Fibroblast of the aortic adventitia (primary cell): Measurements from ENCODE around the gene KRTAP5-3. TPM values are rescaled to one million over a fixed set of nuclear protein-coding genes. Genes with fewer than 3 reads are reported as not detected.

Source experiments
- DNase-seq: peaks from one replicate; pipeline ENCODE4 v3.0.0-alpha.2; 2010; ENCODE audit warnings: low read depth
- H3K4me3 ChIP-seq: 2 replicates; pipeline ENCODE4 v1.5.1; 2011; ENCODE audit warnings: low read depth, mild to moderate bottlenecking, control low read depth, low read length, moderate library complexity
- total RNA-seq: library from RNA; depleted of rRNA; stranded (reverse); fragments of >200 nt; gene quantifications from 2 replicates; pipeline ENCODE4 v1.2.3, GENCODE V29; 2012; ENCODE audit warnings: low replicate concordance
- TF ChIP-seq, protein P1 (sequence below): IDR thresholded peaks from 2 replicates; pipeline ENCODE4 v1.5.1; 2011; ENCODE audit warnings: mild to moderate bottlenecking, low read length, control low read depth, inconsistent platforms; ENCODE audit not compliant: insufficient read depth

Gene KRTAP5-3, protein sequence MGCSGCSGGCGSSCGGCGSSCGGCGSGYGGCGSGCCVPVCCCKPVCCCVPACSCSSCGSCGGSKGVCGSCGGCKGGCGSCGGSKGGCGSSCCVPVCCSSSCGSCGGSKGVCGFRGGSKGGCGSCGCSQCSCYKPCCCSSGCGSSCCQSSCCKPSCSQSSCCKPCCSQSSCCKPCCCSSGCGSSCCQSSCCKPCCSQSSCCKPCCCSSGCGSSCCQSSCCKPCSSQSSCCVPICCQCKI
- total RNA-seq: not detected in 2 replicates

DNA sequence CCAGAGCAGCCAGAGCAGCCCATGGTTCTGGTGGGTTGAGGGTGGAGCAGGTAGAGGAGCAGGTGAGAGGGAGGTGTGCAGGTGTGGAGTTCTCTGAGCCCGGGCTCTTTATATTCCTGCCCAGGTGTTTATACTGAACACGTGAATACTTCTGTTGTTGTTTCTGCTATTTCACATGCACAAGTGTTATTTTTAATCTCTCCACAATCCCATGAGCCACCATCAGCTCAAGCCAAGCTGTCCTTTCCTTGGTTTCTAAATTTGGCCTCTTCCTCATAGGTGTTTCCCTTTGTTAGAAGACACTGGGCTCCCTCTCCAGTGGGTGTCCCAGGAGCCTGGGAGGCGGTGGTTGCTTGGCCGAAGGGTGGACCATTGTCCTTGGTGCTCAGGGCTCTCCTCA is at the start of gene KRTAP5-3:
KRTAP5-3 (minus strand) TSS at position 101 of the 400 bp plus-strand sequence; CDS start at position 23, 78 bp downstream.
- H3K4me3 ChIP-seq: no peak within 1 kb of the TSS
- no peak for DNase-seq
- TF ChIP-seq, protein P1, sequence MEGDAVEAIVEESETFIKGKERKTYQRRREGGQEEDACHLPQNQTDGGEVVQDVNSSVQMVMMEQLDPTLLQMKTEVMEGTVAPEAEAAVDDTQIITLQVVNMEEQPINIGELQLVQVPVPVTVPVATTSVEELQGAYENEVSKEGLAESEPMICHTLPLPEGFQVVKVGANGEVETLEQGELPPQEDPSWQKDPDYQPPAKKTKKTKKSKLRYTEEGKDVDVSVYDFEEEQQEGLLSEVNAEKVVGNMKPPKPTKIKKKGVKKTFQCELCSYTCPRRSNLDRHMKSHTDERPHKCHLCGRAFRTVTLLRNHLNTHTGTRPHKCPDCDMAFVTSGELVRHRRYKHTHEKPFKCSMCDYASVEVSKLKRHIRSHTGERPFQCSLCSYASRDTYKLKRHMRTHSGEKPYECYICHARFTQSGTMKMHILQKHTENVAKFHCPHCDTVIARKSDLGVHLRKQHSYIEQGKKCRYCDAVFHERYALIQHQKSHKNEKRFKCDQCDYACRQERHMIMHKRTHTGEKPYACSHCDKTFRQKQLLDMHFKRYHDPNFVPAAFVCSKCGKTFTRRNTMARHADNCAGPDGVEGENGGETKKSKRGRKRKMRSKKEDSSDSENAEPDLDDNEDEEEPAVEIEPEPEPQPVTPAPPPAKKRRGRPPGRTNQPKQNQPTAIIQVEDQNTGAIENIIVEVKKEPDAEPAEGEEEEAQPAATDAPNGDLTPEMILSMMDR: no peak

DNA sequence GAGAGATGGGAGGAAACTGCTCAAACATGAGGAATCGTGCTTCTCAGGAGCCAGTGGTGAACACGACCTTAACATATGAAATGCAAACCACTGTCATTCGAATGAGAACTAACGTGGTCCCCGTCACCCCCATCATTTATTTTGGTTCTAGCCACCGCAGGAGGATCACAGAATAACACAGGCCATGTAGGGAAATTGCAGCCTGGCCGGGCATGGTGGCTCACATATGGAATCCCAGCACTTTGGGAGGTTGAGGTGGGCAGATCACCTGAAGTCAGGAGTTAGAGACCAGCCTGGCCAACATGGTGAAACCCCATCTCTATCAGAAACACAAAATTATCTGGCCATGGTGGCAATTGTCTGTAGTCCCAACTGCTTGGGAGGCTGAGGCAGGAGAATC is 48.4 kb upstream of the KRTAP5-3 start:
- TF ChIP-seq, protein P1: no peak
- no peak overlapping the region for H3K4me3 ChIP-seq
- no peak for DNase-seq

DNA sequence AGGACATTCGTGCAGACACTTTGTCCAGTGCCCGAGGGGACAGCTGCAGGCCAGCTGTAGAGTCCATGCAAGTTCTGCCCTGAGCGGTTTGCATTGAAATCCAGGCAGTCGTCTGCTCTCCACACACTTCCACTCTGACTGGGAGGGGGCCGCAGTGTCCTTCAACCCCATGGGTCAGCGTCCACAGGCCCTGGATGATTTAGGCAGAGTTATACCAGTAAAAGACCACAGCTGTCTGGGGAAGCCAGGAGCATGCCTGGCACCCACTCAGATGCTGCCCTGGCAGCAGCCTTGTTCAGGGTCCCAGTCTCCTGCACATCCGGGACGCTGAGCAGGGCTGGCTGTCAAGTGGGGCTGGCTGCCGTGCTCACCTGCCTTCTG is 47.8 kb upstream of the KRTAP5-3 start:
- no peak for DNase-seq
- no peak overlapping the region for H3K4me3 ChIP-seq
- TF ChIP-seq, protein P1: no peak

DNA sequence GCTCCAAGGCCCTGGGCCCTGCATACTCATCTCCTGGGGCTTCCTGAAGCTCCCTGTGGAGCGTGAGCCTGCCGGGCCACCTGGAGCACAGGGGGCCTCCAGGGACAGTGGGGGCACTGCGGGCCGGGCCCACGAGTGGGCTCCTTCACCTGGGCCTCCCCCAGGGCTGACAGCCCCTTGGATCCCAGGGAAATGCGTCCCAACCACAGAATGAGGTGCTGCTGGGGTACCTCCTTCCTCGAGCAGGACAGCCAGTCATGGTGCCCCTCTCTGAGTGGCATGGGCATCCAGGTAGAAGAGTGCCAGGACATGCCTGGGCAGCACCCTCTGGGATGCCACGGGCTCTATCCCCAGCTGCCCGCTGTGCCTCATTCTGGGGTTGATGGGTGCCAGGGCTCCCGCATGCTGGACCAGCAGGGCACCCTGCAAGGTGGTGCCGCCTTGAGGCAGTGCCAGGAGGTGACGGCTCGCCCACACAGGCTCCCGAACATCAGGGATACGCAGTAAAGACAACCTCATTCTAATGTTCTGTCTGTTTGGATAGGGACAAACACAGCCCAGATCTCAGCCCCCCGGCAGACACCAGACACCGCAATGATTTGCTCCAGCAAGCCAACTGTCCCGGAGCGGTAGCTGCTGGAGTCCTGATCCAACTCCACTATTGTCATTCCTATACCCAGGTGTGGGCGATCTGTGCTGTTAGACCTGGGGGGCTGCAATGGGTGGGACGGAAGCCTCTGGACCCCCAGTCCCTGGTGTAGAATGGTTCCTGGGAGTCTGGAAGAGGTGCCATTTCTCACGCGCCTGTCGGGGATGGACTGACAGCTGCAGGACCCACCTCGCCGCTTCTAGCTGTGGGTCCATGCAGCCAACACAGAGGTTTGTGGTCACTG is 47.2 kb upstream of the KRTAP5-3 start:
- TF ChIP-seq, protein P1: no peak
- DNase-seq: no peak
- no peak overlapping the region for H3K4me3 ChIP-seq

DNA sequence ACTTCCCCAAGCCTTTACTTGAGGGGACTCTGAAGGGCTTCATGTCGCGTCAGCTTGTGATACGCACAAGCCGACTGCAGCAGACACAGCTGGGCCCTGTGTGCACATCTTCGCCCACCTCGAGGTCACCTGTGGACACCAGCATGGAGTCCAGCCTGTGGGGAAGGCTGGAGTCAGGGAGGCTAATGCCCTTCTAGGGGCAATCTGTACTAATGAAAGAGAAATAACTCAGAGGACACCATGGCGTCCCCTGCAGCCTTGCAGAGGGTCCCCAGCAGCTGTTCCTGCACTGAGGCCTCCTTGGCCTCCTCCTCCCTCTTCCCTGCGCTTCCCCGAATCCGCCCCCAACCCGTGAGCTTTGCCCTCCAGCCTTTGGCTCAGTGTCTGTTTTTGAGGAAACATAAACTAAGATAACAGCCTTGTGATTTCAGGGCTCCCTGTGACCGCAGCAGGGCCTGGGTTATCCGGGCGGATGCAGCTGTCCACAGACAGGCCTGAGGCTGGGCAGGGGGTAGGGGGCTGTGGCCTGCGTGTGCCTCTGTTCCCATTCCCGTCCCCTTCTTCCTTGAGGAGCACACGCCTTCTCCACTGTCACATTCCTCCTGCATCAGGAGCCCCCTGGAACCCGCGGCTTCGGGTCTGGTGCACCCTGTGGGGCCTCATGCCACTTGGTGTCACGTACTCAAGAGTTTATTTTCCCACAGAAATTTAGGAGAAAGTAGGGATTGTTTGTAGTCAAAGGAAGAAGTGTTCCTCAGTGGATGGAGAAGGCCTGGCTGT is 46.3 kb upstream of the KRTAP5-3 start:
- TF ChIP-seq, protein P1: no peak
- H3K4me3 ChIP-seq: no peak overlapping the region
- no peak for DNase-seq

DNA sequence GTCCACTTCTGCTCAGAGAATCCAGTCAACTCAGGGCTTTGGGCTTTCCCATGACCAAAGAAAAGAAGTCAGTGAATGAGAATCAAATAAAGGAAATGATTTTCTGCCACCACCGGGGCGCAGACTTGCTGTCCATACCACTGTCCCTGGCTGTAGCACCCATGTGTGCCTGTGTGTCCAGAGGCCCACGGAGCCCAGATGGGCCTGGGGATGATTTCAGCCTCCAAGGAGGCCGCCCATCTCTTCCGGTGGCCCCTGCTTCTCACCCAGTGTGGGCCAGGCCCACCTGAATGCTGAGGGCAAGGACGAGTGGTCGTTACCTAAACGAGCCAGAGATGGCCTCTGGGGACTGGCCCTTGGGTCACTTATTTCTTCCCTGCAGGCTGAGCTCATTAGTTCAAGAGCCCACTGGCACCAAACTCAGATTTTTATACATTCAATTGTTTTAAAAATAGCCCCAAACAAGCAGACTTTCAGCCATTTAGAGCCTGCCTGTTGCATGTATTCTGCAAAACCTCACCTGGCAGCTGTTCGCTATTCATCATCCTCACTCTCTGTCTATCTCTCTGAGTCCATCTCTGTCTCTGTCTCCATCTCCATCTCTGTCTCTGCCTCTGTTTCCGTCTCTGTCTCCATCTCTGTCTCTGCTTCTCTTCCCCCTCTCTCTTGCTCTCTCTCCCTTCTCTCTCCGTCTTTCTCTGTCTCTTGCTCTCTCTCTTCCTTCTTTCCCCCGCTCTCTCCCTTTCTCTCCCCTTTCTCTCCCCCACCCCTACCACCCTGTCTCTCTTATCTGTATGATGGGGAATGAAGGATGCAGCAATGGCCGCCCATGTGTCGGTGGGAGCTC is 45.5 kb upstream of the KRTAP5-3 start:
- TF ChIP-seq, protein P1: no peak
- no peak for DNase-seq
- H3K4me3 ChIP-seq: no peak overlapping the region
